HG03460 (cell line): ENCODE data around the gene HSF5.
A peak's percentile ranks its signal among the peaks of the same experiment; 100 is the strongest.
"Not testable (repeated sequence)": the region's sequence is repeated elsewhere in the genome, so short reads cannot be mapped to it uniquely, and the experiment has no call there.

Source experiments
- ATAC-seq: cut with Tn5 transposase; IDR thresholded peaks from one replicate; pipeline ENCODE4 v1.9.1; 2021; ENCODE audit not compliant: unreplicated experiment

Gene HSF5

GRCh38 chr17:58488428-58488890 lies 251 bp upstream of the HSF5 start:
- no peak for ATAC-seq

- no peak for ATAC-seq
Measured at GRCh38 chr17:58484600-58484999, 3.6 kb downstream of the HSF5 start.

GRCh38 chr17:58481798-58482197 lies 6.4 kb downstream of the HSF5 start:
- not testable (repeated sequence) for ATAC-seq

- no peak for ATAC-seq
Measured at GRCh38 chr17:58480090-58480489, 8.1 kb downstream of the HSF5 start.

GRCh38 chr17:58476812-58477211 lies 11.4 kb downstream of the HSF5 start:
- ATAC-seq, result no peak

- no peak for ATAC-seq
Measured at GRCh38 chr17:58475985-58476384, 12.2 kb downstream of the HSF5 start.

- no peak for ATAC-seq
Measured at GRCh38 chr17:58470356-58470755, 17.9 kb downstream of the HSF5 start.

GRCh38 chr17:58468944-58469343 lies 19.3 kb downstream of the HSF5 start:
- no peak for ATAC-seq

- no peak for ATAC-seq
Measured at GRCh38 chr17:58455491-58455890, 32.7 kb downstream of the HSF5 start.

GRCh38 chr17:58452738-58453137 lies 35.5 kb downstream of the HSF5 start:
- ATAC-seq, result no peak

- no peak for ATAC-seq
Measured at GRCh38 chr17:58447039-58447975, 40.9 kb downstream of the HSF5 start.

- no peak for ATAC-seq
Measured at GRCh38 chr17:58446086-58446485, 42.1 kb downstream of the HSF5 start.

GRCh38 chr17:58436805-58437239 lies 51.4 kb downstream of the HSF5 start:
- ATAC-seq, result no peak

GRCh38 chr17:58436245-58436644 lies 52.0 kb downstream of the HSF5 start:
- ATAC-seq, result no peak

- ATAC-seq, result no peak
Measured at GRCh38 chr17:58432806-58433573, 55.2 kb downstream of the HSF5 start.

GRCh38 chr17:58427807-58428206 lies 60.4 kb downstream of the HSF5 start:
- no peak for ATAC-seq

GRCh38 chr17:58421711-58422110 lies 66.5 kb downstream of the HSF5 start:
- ATAC-seq, result no peak

GRCh38 chr17:58420827-58421226 lies 67.4 kb downstream of the HSF5 start:
- no peak for ATAC-seq

- peak; percentile 98 for ATAC-seq
Measured at GRCh38 chr17:58417300-58418092, 70.7 kb downstream of the HSF5 start, which contains the start of gene RNF43. TSS of gene RNF43 (minus strand) at chr17:58417534. CDS start at chr17:58415577, 1,957 bp downstream.

GRCh38 chr17:58416937-58417299 lies 71.3 kb downstream of the HSF5 start:
- ATAC-seq, result no peak

- no peak for ATAC-seq
Measured at GRCh38 chr17:58416396-58416795, 71.8 kb downstream of the HSF5 start.
